ENCODE measurements around the gene ITGB8.

ITGB8 gene

DNA sequence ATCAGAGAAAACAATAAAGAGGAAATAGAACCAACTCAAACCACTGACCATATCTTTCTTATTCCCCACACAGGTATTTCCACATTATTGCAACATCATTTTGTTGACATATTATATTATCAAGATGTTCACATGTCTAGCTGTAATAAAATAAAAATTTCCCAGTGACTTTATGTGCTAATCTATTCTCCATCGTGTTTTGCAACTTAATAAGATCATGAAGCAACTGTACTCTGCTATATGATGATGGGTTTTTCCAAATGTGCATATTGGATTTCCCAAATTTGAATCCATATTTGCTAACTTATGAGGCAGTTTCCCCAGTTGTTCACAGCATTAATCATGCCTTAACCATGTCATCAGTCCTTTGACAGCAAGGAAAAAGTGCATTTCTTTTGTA, 127.8 kb downstream of the ITGB8 start:
- no peaks in the 10 kb centered on the region for H4K20me1 ChIP-seq (ENCODE audit: insufficient read depth)
- TF ChIP-seq, protein P1, sequence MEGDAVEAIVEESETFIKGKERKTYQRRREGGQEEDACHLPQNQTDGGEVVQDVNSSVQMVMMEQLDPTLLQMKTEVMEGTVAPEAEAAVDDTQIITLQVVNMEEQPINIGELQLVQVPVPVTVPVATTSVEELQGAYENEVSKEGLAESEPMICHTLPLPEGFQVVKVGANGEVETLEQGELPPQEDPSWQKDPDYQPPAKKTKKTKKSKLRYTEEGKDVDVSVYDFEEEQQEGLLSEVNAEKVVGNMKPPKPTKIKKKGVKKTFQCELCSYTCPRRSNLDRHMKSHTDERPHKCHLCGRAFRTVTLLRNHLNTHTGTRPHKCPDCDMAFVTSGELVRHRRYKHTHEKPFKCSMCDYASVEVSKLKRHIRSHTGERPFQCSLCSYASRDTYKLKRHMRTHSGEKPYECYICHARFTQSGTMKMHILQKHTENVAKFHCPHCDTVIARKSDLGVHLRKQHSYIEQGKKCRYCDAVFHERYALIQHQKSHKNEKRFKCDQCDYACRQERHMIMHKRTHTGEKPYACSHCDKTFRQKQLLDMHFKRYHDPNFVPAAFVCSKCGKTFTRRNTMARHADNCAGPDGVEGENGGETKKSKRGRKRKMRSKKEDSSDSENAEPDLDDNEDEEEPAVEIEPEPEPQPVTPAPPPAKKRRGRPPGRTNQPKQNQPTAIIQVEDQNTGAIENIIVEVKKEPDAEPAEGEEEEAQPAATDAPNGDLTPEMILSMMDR (conservative IDR thresholded peaks at IDR 0.05; ENCODE audit: low read depth, low read length), result no peak
- H3K27ac ChIP-seq, result no peak overlapping the region
- H2AFZ ChIP-seq (ENCODE audit: low read depth), result no peak overlapping the region
- H3K4me3 ChIP-seq (IDR thresholded peaks at IDR 0.05; ENCODE audit: insufficient read depth, low read depth, low read length), result no peak overlapping the region
- no peak overlapping the region for H3K9ac ChIP-seq
- H3K79me2 ChIP-seq (ENCODE audit: insufficient read depth, low read depth), result no peaks in the 10 kb centered on the region
- no peaks in the 10 kb centered on the region for H3K27me3 ChIP-seq (ENCODE audit: insufficient read depth, low read depth)
- no peaks in the 10 kb centered on the region for H3K36me3 ChIP-seq (ENCODE audit: insufficient read depth)
- no peaks in the 10 kb centered on the region for H3K4me1 ChIP-seq (ENCODE audit: low read depth, poor library complexity, severe bottlenecking)
- H3K4me2 ChIP-seq, result no peak overlapping the region

DNA sequence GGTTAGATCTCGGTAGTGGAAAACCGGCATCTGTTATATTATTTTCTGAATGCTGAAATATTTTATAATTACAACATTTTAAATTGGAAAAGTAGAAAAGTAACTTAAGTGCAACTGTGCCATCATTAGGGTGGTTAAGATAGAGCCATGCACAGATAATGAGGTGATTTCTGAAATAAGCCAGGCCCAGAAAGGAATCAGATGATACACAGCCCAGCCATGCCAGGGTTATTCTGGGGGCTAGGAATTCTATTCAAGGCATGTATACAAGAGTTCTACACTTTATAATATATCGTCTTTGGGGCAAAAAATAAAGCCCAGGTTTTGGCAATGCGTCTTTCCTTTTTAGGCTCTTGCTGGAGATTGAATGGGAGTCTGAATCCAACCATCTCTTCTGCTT, 128.7 kb downstream of the ITGB8 start:
- Histone ChIP-seq H3K9ac (no peak overlapping the region), H3K4me1 (ENCODE audit: low read depth, poor library complexity, severe bottlenecking) (no peaks in the 10 kb centered on the region), H3K27ac (no peak overlapping the region), H3K4me3 (IDR thresholded peaks at IDR 0.05; ENCODE audit: insufficient read depth, low read depth, low read length) (no peak overlapping the region), H3K27me3 (ENCODE audit: insufficient read depth, low read depth) (no peaks in the 10 kb centered on the region), H3K79me2 (ENCODE audit: insufficient read depth, low read depth) (no peaks in the 10 kb centered on the region), H2AFZ (ENCODE audit: low read depth) (no peak overlapping the region), H3K36me3 (ENCODE audit: insufficient read depth) (no peaks in the 10 kb centered on the region), H4K20me1 (ENCODE audit: insufficient read depth) (no peaks in the 10 kb centered on the region), H3K4me2 (no peak overlapping the region)
- TF ChIP-seq, protein P1 (conservative IDR thresholded peaks at IDR 0.05; ENCODE audit: low read depth, low read length), result no peak

DNA sequence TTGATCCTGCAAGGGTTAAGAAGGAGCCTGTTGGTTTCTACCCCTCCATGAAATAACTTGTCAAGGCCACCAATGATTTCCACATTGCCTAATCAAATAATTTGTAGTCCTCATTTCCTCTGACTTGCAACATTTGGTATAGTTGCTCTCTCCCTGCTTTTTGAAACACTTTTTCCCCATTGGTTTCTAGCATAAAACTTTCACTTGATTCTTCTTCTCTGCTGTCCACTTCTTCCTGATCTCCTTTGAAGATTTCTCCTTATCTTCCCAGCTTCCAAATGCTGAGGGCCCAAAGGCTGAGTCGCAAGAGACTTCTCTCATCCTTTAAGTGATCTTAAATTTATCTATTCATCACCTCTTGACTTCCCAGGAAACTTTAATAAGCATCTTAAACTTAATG, 134.2 kb downstream of the ITGB8 start:
- Histone ChIP-seq H3K9ac (no peak overlapping the region), H3K79me2 (ENCODE audit: insufficient read depth, low read depth) (no peaks in the 10 kb centered on the region), H3K27me3 (ENCODE audit: insufficient read depth, low read depth) (no peaks in the 10 kb centered on the region), H3K4me2 (no peak overlapping the region), H3K27ac (no peak overlapping the region), H2AFZ (ENCODE audit: low read depth) (no peak overlapping the region), H4K20me1 (ENCODE audit: insufficient read depth) (no peaks in the 10 kb centered on the region), H3K4me1 (ENCODE audit: low read depth, poor library complexity, severe bottlenecking) (no peaks in the 10 kb centered on the region), H3K36me3 (ENCODE audit: insufficient read depth) (no peaks in the 10 kb centered on the region), H3K4me3 (IDR thresholded peaks at IDR 0.05; ENCODE audit: insufficient read depth, low read depth, low read length) (no peak overlapping the region)
- TF ChIP-seq, protein P1 (conservative IDR thresholded peaks at IDR 0.05; ENCODE audit: low read depth, low read length), result no peak

Data from KMS-11 (cell line).